Thoracic aorta (tissue), 2 donors: ENCODE results near the gene DNAJC19. TPM values are rescaled to one million over a fixed set of nuclear protein-coding genes. Genes with fewer than 3 reads are reported as not detected.

Source experiments
- ATAC-seq: fragments of 150-250 bp; one replicate; pipeline ENCODE4 v1.8.0; 2017; ENCODE audit warnings: low read depth; ENCODE audit not compliant: insufficient number of reproducible peaks, low FRiP score
- DNase-seq: peaks from one replicate; pipeline ENCODE4 v3.0.0-alpha.2; 2020; ENCODE audit warnings: low spot score
- H3K27ac ChIP-seq, 2 donors: fragments of 200-600 bp; sonication (generic); 1 replicate in 1 of 2; 2 replicates in 1 of 2; pipeline ENCODE4 v1.5.1; 2016; ENCODE audit warnings: mild to moderate bottlenecking in 2 of 2, moderate library complexity in 2 of 2
- H3K27me3 ChIP-seq: fragments of 200-600 bp; sonication (generic); replicated peaks from 2 replicates; pipeline ENCODE4 v1.6.0; 2016; ENCODE audit warnings: mild to moderate bottlenecking; ENCODE audit not compliant: insufficient read depth
- H3K36me3 ChIP-seq: fragments of 200-600 bp; sonication (generic); one replicate; pipeline ENCODE4 v1.5.1; 2016
- H3K4me1 ChIP-seq, 2 donors: fragments of 200-600 bp; sonication (generic); 1 replicate in 1 of 2; 2 replicates in 1 of 2; pipeline versions ENCODE4 v1.5.1 to v1.6.0; 2016; ENCODE audit warnings: low read depth in 2 of 2, mild to moderate bottlenecking in 1 of 2; ENCODE audit not compliant: control insufficient read depth in 1 of 2
- H3K4me3 ChIP-seq: fragments of 200-600 bp; sonication (generic); 2 replicates; pipeline ENCODE4 v1.5.1; 2016; ENCODE audit warnings: mild to moderate bottlenecking
- H3K9me3 ChIP-seq: fragments of 200-600 bp; sonication (generic); 2 replicates; pipeline ENCODE4 v1.5.1; 2016
- CTCF ChIP-seq: fragments of 200-600 bp; sonication (generic); IDR thresholded peaks from one replicate; pipeline ENCODE4 v1.5.1; 2019; ENCODE audit warnings: antibody characterized with exemption
- total RNA-seq, 2 donors: library from RNA; depleted of rRNA; stranded (reverse); fragments of >200 nt; gene quantifications; one replicate each; pipeline versions ENCODE4 v1.1.0 to v1.2.3, GENCODE V29; 2016

Gene DNAJC19
- total RNA-seq, 2 donors from 2014 or later = 19.4 to 38.0 TPM

GRCh38 chr3:180940826-180941225 is 48.7 kb downstream of the DNAJC19 start:
- Histone ChIP-seq H3K36me3 (peaks cover 8% of the 10 kb centered on the region), H3K4me3 (no peak overlapping the region), H3K9me3 (no peaks in the 10 kb centered on the region), H3K4me1 (no peaks in the 10 kb centered on the region), H3K27ac (no peak overlapping the region), H3K27me3 (no peaks in the 10 kb centered on the region)
- TF ChIP-seq CTCF = no peak
- no peak for DNase-seq
- ATAC-seq = no peak

DNA sequence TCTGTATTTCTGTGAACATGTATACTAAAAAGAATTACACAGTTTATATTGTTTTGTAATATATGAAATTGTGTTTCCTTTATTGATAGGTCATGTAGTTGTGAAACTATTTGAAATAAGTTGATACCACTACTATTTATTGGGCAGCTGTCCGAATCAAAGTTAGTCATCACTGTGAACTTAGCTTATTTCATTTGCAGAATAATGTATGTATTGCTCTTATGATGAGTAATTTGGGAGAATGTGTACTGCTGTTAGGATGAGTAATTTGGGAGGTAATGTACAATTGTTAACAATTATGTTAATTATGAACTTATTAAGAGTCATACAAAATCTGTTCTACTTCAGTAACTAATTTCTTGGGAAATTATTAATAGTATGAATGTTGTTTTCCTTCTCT is 54.9 kb downstream of the DNAJC19 start:
- no peak for DNase-seq
- no peak overlapping the region for H3K4me3 ChIP-seq
- H3K4me1 ChIP-seq = peaks cover 3 to 18% of the 10 kb centered on the region in 2 donors
- H3K36me3 ChIP-seq = peaks cover 8% of the 10 kb centered on the region
- no peak for TF ChIP-seq CTCF
- H3K27me3 ChIP-seq = no peaks in the 10 kb centered on the region
- H3K27ac ChIP-seq = no peak overlapping the region
- H3K9me3 ChIP-seq = no peaks in the 10 kb centered on the region
- ATAC-seq = no peak

Other genes with a start within 250 kb of the DNAJC19 start
- 100 to 1,000 TPM; 103 to 112 TPM for gene FXR1, start 77.1 kb downstream of the DNAJC19 start, total RNA-seq